Cardiac fibroblast (primary cell): ENCODE data around the gene SCML1.

ENCODE experiments used
- DNase-seq, 2 donors: peaks; one replicate each; pipeline versions ENCODE4 v3.0.0 to v3.0.0-alpha.2; 2010; ENCODE audit warnings: low read depth in 2 of 2
- H3K4me3 ChIP-seq, 2 donors: replicated peaks in 1 of 2; 1 replicate in 1 of 2; 2 replicates in 1 of 2; pipeline ENCODE4 v1.5.1; 2011; ENCODE audit warnings: low read depth in 2 of 2, low read length in 2 of 2, mild to moderate bottlenecking in 2 of 2, moderate library complexity in 1 of 2
- TF ChIP-seq, protein P1 (sequence below): IDR thresholded peaks from one replicate; pipeline ENCODE4 v1.5.1; 2011; ENCODE audit warnings: low read depth, mild to moderate bottlenecking, low read length, inconsistent platforms

The SCML1 gene

DNA sequence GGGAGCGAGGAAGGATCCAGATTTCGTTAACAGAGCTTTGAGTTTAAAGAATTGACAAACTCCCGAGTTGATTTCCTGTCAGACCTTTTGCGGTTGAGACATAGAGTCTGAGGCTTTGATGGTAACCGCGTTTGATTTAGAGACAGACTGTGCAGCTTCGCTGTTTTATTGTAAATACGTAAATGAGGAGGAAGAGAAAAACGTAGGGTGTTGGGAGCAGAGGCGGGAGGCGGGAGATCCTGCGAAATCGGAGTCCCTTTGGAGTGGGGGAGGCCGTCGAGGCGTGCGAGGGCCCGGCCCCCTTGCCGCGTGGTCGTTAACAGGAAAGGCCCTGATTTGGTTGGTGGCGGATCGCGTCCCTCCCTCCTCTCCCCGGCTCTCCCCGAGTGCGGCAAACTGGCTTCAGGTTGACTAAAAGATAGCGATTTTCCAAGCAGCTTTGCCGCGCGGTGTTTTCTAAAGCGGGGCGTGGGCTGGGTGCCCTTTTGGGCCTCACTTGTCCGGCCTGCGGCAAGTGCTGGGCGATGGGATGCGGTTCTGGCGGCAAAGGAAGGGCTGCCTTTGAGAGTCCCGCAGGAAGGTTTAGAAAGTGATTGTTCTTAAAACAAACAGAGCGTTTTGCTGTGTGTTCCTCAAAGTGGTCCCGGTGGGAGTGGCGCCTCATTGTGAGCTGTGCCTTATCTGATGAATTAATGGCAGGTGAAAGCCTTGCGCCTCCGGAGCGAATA lies 857 bp downstream of the SCML1 start:
- H3K4me3 ChIP-seq, result peak overlapping the region; percentile 62 to 71
- peak; percentile 14 to 36 for DNase-seq
- TF ChIP-seq, protein P1, sequence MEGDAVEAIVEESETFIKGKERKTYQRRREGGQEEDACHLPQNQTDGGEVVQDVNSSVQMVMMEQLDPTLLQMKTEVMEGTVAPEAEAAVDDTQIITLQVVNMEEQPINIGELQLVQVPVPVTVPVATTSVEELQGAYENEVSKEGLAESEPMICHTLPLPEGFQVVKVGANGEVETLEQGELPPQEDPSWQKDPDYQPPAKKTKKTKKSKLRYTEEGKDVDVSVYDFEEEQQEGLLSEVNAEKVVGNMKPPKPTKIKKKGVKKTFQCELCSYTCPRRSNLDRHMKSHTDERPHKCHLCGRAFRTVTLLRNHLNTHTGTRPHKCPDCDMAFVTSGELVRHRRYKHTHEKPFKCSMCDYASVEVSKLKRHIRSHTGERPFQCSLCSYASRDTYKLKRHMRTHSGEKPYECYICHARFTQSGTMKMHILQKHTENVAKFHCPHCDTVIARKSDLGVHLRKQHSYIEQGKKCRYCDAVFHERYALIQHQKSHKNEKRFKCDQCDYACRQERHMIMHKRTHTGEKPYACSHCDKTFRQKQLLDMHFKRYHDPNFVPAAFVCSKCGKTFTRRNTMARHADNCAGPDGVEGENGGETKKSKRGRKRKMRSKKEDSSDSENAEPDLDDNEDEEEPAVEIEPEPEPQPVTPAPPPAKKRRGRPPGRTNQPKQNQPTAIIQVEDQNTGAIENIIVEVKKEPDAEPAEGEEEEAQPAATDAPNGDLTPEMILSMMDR, result no peak

DNA sequence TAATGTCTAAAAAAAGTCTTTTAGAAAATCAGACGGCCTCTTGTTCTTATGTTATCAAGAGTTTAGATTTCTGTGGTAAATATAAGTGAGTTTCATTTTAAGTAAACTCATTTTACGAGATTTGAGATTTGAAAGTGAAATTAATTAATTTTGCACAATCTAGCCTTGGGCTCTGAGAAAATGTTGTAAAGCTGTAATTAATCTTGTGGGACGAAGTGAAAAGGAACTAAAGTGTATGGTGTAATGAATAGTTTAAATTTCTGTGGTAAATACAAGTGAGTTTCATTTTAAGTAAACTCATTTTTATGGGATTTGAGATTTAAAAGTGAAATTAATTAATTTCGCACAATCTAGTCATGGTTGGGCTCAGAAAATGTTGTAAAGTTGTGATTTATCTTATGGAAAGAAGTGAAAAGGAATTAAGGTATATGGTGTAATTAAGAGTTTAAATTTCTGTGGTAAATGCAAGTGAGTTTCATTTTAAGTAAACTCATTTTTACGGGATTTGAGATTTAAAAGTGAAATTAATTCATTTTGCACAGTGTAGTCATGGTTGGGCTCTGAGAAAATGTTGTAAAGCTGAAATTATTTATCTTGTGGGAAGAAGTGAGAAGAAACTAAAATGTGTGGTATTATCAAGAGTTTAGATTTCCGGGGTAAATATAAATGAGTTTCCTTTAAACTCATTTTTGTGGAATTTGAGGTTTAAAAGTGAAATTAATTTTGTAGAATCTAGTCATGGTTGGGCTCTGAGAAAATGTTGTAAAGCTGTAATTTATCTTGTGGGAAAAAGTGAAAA lies 1.6 kb downstream of the SCML1 start:
- H3K4me3 ChIP-seq, result peak overlapping the region; percentile 62 to 71
- DNase-seq, result no peak
- TF ChIP-seq, protein P1, result no peak

DNA sequence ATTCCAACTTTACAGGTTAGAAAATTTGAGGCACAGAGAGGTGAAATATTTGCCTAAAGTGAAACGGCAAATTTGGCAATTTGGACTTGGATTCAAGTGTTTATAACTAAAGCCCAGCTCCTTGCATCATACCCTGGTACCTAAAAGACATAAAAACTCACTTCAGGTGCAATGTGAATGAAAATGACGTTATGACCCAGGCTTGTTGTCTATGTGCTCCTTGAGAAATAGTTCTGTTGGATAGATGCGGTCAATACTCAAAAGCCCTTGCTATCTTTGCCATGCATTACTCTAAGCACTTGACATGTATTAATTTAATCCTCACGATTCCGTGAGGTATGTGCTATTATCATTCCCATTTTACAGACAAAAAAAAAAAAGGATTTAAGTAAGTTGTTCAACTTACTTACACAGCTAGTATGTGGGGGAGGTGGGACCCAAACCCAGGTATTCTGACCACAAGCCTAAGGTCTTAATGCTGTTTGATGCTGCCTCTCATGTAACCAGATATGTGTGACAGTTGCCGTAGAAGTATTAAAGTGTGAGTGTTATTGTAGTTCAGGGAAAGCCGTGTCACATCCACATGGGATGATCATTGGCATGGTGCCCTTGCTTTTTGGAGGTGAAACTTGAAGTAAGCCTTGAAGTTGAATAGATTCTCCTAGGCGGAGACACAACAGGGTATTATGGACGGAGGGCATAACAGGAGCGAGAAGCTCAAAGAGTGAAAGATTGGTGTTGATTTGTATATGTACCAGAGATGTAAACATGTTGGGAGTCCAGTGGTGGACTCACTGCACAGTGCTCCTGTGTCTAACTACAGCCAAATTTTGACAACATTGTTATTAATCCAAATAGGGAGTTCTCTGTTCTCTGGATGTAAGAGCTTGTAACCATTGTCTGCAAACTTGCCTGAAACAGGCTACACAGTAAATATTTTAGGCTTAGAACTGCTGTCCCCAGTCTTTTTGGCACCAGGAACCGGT lies 3.1 kb downstream of the SCML1 start:
- TF ChIP-seq, protein P1, result no peak
- no peak overlapping the region for H3K4me3 ChIP-seq
- no peak for DNase-seq

DNA sequence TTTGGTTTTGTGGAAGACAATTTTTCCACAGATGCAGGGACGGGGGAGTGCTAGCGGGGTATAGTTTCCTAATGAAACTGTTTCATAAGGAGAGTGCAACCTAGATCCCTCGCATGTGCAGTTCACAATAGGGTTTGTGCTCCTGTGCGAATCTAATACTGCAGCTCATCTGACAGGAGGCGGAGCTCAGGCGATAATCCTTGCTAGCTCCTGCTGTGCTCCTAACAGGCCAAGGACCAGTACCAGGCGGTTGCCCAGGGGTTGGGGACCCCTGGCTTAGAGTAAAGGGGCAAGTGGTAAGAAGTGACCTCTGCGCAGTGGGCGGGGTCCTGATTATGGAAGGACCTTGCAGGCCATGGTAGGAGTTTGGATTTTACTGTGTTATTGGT lies 3.8 kb downstream of the SCML1 start:
- no peak for DNase-seq
- no peak overlapping the region for H3K4me3 ChIP-seq
- TF ChIP-seq, protein P1, result no peak

DNA sequence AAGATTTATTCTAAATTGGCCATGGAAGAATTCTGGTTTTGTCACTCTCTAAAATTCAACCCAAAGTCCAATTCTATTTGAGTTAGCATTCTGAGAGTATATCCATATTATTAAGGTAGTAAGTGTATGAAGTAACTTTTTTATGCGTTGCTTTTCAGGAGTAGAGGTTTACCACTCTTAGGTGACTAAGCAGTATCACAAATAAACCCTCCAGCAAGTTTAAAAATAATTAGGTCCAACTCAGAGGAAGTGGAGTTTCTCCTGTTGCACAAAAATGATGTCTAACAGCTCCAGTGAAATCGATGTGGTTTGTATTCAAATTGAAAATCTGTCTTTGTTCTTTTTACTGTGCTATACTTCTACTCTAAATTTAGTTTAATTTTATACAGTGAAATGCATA lies 6.6 kb downstream of the SCML1 start:
- TF ChIP-seq, protein P1, result no peak
- DNase-seq, result no peak
- no peak overlapping the region for H3K4me3 ChIP-seq

DNA sequence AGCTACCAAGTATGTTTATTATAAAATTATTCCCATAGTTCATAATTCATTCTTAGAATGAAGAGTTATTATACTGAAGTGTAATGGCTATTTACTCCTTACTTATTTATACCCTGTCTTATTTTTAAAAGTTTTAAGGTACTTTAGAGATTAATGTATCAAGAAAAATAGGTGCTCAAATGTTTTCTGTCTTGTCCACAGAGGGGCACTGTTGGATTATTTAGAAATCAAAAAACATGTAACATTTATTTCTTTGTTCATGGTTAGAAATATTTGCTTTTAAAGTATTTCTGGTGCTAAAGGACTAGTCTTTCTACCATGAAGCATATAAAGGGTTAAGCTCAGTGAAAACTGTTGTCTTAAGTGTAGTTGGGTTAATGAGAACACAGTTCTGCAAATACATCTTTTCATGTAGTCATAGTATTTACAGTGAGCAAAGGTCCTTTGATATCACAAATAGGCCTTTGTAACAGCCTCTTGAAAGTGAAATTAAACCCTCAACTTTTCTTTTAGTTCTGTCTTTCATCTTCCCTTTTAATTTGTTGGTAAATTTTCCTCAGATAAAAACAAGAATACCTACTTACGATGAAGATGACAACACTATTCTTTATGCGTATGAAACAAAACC lies 7.7 kb downstream of the SCML1 start:
- peak; percentile 22 to 29 for DNase-seq

More for the DNA sequence above, 7.7 kb downstream of the SCML1 start:
- no peak overlapping the region for H3K4me3 ChIP-seq
- TF ChIP-seq, protein P1, result peak; percentile 10
